ENCODE data around the gene KREMEN2.

Gene KREMEN2

GRCh38 chr16:2953706-2954627 lies 10.1 kb upstream of the KREMEN2 start:
- no peak overlapping the region for H3K27ac Mint-ChIP-seq
- no peak overlapping the region for H3K4me3 Mint-ChIP-seq
- peaks cover 7% of the 10 kb centered on the region for H3K36me3 Mint-ChIP-seq (ENCODE audit: low read depth)
- peaks cover 13% of the 10 kb centered on the region for H3K27me3 Mint-ChIP-seq
- H3K4me1 Mint-ChIP-seq (ENCODE audit: low read depth) = peaks cover 3% of the 10 kb centered on the region
- no peak for DNase-seq
- H3K9me3 Mint-ChIP-seq = no peaks in the 10 kb centered on the region

- Mint-ChIP-seq H3K27me3 (peaks cover 17% of the 10 kb centered on the region), H3K4me1 (ENCODE audit: low read depth) (peaks cover 3% of the 10 kb centered on the region), H3K27ac (no peak overlapping the region), H3K4me3 (no peak overlapping the region), H3K9me3 (no peaks in the 10 kb centered on the region), H3K36me3 (ENCODE audit: low read depth) (peaks cover 1% of the 10 kb centered on the region)
- DNase-seq = no peak
These were observed 9.3 kb upstream of the KREMEN2 start for GRCh38 chr16:2954656-2955381.

- Mint-ChIP-seq H3K27me3 (peaks cover 22% of the 10 kb centered on the region), H3K4me3 (no peak overlapping the region), H3K4me1 (ENCODE audit: low read depth) (peaks cover 3% of the 10 kb centered on the region), H3K27ac (no peak overlapping the region), H3K36me3 (ENCODE audit: low read depth) (no peaks in the 10 kb centered on the region), H3K9me3 (no peaks in the 10 kb centered on the region)
- DNase-seq = no peak
These were observed 8.7 kb upstream of the KREMEN2 start for GRCh38 chr16:2955438-2955778.

GRCh38 chr16:2955779-2956578 lies 8.1 kb upstream of the KREMEN2 start:
- H3K4me3 Mint-ChIP-seq = no peak overlapping the region
- no peak overlapping the region for H3K27ac Mint-ChIP-seq
- peaks cover 24% of the 10 kb centered on the region for H3K27me3 Mint-ChIP-seq
- DNase-seq = no peak
- H3K4me1 Mint-ChIP-seq (ENCODE audit: low read depth) = peaks cover 3% of the 10 kb centered on the region
- H3K9me3 Mint-ChIP-seq = no peaks in the 10 kb centered on the region
- no peaks in the 10 kb centered on the region for H3K36me3 Mint-ChIP-seq (ENCODE audit: low read depth)

GRCh38 chr16:2956579-2956956 lies 7.5 kb upstream of the KREMEN2 start:
- Mint-ChIP-seq H3K27me3 (peaks cover 24% of the 10 kb centered on the region), H3K27ac (no peak overlapping the region), H3K4me3 (no peak overlapping the region), H3K9me3 (no peaks in the 10 kb centered on the region), H3K4me1 (ENCODE audit: low read depth) (peaks cover 3% of the 10 kb centered on the region), H3K36me3 (ENCODE audit: low read depth) (no peaks in the 10 kb centered on the region)
- no peak for DNase-seq

- no peak overlapping the region for H3K27ac Mint-ChIP-seq
- H3K27me3 Mint-ChIP-seq = peaks cover 45% of the 10 kb centered on the region
- H3K36me3 Mint-ChIP-seq (ENCODE audit: low read depth) = no peaks in the 10 kb centered on the region
- no peak for DNase-seq
- no peak overlapping the region for H3K4me3 Mint-ChIP-seq
- no peaks in the 10 kb centered on the region for H3K9me3 Mint-ChIP-seq
- peaks cover 16% of the 10 kb centered on the region for H3K4me1 Mint-ChIP-seq (ENCODE audit: low read depth)
These were observed 4.9 kb upstream of the KREMEN2 start for GRCh38 chr16:2959206-2959605.

- Mint-ChIP-seq H3K4me1 (ENCODE audit: low read depth) (peaks cover 21% of the 10 kb centered on the region), H3K27me3 (peaks cover 56% of the 10 kb centered on the region), H3K4me3 (no peak overlapping the region), H3K9me3 (no peaks in the 10 kb centered on the region), H3K27ac (no peak overlapping the region), H3K36me3 (ENCODE audit: low read depth) (no peaks in the 10 kb centered on the region)
- no peak for DNase-seq
These were observed 3.7 kb upstream of the KREMEN2 start for GRCh38 chr16:2960183-2961010.

GRCh38 chr16:2962334-2963073 lies 1.6 kb upstream of the KREMEN2 start:
- no peaks in the 10 kb centered on the region for H3K9me3 Mint-ChIP-seq
- H3K27me3 Mint-ChIP-seq = peaks cover 57% of the 10 kb centered on the region
- no peak overlapping the region for H3K27ac Mint-ChIP-seq
- H3K4me3 Mint-ChIP-seq = no peak overlapping the region
- no peak for DNase-seq
- H3K36me3 Mint-ChIP-seq (ENCODE audit: low read depth) = no peaks in the 10 kb centered on the region
- peaks cover 18% of the 10 kb centered on the region for H3K4me1 Mint-ChIP-seq (ENCODE audit: low read depth)

- Mint-ChIP-seq H3K36me3 (ENCODE audit: low read depth) (no peaks in the 10 kb centered on the region), H3K9me3 (no peaks in the 10 kb centered on the region), H3K4me3 (peak overlapping the region; percentile 63), H3K27me3 (peaks cover 62% of the 10 kb centered on the region), H3K4me1 (ENCODE audit: low read depth) (peaks cover 22% of the 10 kb centered on the region), H3K27ac (no peak overlapping the region)
- no peak for DNase-seq
These were observed 877 bp upstream of the KREMEN2 start for GRCh38 chr16:2963074-2963722.

GRCh38 chr16:2964475-2965336 lies 631 bp downstream of the KREMEN2 start:
- H3K27me3 Mint-ChIP-seq = peaks cover 67% of the 10 kb centered on the region
- H3K9me3 Mint-ChIP-seq = no peaks in the 10 kb centered on the region
- DNase-seq = peak; percentile 76
- peaks cover 29% of the 10 kb centered on the region for H3K4me1 Mint-ChIP-seq (ENCODE audit: low read depth)
- H3K36me3 Mint-ChIP-seq (ENCODE audit: low read depth) = no peaks in the 10 kb centered on the region
- peak overlapping the region; percentile 63 for H3K4me3 Mint-ChIP-seq
- no peak overlapping the region for H3K27ac Mint-ChIP-seq

GRCh38 chr16:2966043-2966807 lies 2.1 kb downstream of the KREMEN2 start:
- Mint-ChIP-seq H3K27ac (no peak overlapping the region), H3K9me3 (no peaks in the 10 kb centered on the region), H3K27me3 (peaks cover 59% of the 10 kb centered on the region), H3K4me1 (ENCODE audit: low read depth) (peaks cover 38% of the 10 kb centered on the region), H3K36me3 (ENCODE audit: low read depth) (peaks cover 10% of the 10 kb centered on the region), H3K4me3 (no peak overlapping the region)
- DNase-seq = no peak

GRCh38 chr16:2966808-2967191 lies 2.7 kb downstream of the KREMEN2 start:
- H3K36me3 Mint-ChIP-seq (ENCODE audit: low read depth) = peaks cover 14% of the 10 kb centered on the region
- H3K27me3 Mint-ChIP-seq = peaks cover 56% of the 10 kb centered on the region
- H3K9me3 Mint-ChIP-seq = no peaks in the 10 kb centered on the region
- no peak overlapping the region for H3K4me3 Mint-ChIP-seq
- peaks cover 36% of the 10 kb centered on the region for H3K4me1 Mint-ChIP-seq (ENCODE audit: low read depth)
- no peak overlapping the region for H3K27ac Mint-ChIP-seq
- DNase-seq = no peak
